Stimulated activated CD4-positive, alpha-beta T cell treated with anti-CD3 and anti-CD28 coated beads, Interleukin-2, amount 100 ng/mL, for 48 hours (primary cell): Measurements from ENCODE around the gene ANKRD2.
"Not testable (repeated sequence)": the region's sequence is repeated elsewhere in the genome, so short reads cannot be mapped to it uniquely, and the experiment has no call there.

ENCODE experiments used
- DNase-seq, 2 donors: peaks; one replicate each; pipeline ENCODE4 v3.0.0-alpha.2; 2020

ANKRD2 gene

GRCh38 chr10:97547271-97547600 lies 25.3 kb upstream of the ANKRD2 start:
- no peak for DNase-seq

DNA sequence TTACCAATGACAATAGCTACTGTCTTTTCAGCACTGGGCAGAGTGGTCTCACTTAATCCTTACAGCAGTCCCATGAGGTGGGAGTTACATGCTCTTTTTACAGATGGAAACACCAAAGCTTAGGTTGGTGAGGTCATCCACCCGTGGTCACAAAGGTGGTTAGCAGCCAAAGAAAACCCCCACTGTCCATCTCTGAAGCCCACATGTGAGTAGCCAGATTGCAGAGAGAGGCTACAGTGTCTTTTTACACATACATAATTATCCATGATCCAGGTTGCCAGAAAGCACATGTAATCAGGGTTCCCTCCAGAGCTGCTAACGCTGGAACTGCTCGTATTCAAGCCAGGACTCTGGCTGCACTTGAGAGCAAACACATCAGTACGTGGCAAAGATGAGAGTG lies 24.6 kb upstream of the ANKRD2 start:
- DNase-seq = no peak

GRCh38 chr10:97548828-97549455 lies 23.6 kb upstream of the ANKRD2 start:
- no peak for DNase-seq

DNA sequence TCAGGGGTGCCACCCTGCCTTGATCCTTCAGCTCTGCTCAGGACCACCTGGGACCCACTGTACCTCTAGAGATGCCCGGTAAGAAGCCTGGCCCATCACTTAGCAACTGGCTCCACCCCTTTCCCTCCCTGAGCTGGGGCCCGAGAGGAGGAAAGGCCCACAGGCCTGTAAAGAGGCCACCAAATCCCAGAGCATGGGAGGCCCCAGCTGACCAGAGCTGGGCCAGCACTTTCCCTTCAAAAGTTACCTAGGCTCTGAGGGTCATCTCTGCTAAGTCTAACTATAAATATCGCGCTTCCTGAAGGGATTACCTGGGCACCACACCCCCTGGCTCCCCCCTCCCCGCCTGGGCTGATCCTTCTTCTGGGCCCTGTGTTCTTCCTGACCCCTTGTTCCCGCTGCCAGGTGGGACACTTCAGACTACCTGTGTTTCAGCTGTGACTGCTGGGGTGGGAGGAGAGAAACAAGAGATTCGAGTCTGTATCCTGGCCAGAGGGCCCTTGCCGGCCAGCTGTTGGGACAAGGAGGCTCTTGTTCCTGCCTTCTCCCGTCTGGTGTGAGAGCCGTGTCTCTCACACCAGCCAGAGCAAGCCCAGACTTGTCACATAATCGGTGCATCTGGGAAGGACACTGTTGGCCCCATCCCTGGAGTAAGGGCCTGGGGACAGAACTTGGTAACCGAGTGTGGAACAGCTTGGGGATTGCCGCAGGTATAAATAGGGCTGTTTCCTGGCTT lies 22.8 kb upstream of the ANKRD2 start:
- no peak for DNase-seq

- DNase-seq = no peak
Measured at GRCh38 chr10:97550336-97551149, 22.0 kb upstream of the ANKRD2 start.

DNA sequence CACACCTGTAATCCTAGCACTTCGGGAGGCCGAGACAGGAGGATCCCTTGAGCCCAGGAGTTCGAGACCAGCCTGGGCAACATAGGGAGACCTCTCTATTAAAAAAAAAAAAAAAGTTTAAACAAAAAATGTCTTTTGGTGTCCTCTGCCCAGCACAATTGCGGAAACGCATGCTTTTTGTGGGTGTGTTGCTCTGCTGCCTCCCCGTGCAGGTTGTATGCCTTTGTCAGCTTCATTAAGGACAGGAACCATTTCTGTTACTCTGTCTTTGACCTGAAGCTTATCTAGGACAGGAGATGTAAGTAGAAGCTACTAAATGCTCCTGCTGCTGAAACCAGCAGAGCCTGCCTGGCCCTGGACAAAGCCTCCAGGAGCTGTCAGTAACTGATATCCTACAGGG lies 21.3 kb upstream of the ANKRD2 start:
- no peak for DNase-seq

GRCh38 chr10:97553575-97554031 lies 19.0 kb upstream of the ANKRD2 start:
- peak; percentile 56 to 57 for DNase-seq

GRCh38 chr10:97554336-97554735 lies 18.2 kb upstream of the ANKRD2 start:
- not testable (repeated sequence) for DNase-seq

GRCh38 chr10:97555541-97555940 lies 17.0 kb upstream of the ANKRD2 start:
- DNase-seq = not testable (repeated sequence)

DNA sequence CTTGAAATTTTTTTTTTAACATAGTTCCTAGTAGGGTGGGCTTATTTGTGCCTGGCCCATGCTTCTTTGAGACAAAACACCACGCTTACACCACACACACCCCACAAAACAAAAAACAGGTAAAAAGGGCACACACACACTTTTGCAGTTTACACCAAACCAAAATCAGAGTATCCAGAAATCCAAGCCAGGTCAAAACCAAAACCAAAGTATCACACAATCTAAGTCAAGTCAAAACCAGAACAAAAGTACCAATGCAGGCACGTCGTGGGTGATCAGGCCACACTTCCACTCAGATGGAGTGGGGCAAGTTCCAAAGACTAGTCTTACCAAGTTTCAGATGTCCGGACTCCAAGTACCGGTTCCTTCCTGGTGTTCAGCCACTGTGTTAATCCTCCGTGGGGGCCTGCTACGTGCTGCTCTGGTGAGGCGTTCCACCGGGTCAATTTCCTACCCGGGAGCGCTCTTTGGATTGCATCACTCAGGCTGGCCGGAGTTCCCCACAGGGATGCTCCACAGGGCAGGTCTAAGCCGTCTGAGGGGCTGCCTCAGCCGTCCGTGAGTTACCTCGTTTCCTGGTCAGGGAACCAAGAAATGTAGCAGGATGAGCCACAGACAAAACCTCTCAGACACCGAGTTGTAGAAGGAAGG lies 11.7 kb upstream of the ANKRD2 start:
- not testable (repeated sequence) for DNase-seq

DNA sequence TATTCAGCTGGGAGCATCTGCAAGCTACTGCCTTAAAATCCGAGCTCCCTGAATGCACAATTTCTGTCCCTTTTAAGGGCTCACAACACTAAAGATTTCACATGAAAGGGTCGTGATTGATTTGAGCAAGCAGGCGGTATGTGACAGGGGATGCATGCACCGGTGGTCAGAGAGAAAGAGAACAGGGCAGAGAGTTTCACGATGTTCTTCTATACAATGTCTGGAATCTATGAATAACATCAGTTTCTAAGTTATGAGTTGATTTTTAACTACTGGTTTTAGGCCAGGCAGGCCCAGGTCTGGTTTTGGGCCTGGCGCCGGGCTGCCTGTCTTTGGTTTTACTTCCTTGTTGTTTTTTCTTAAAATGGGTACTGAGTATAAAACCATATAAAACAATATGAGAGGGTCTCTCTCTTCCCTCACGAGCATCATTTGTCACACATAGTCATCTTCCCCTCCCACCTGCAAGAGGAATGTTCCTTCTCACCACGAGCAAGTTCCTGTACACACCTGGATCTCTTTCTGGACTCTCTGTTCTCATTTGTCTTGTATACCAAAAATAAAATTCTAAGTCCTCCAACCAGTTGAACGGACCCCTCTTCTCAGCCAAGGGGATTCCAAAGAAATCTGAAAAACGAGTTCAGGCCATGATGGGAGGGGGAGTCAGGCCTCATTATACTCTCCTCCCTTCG lies 11.0 kb upstream of the ANKRD2 start:
- not testable (repeated sequence) for DNase-seq

GRCh38 chr10:97562329-97562728 lies 10.2 kb upstream of the ANKRD2 start:
- not testable (repeated sequence) for DNase-seq

GRCh38 chr10:97563337-97563736 lies 9.2 kb upstream of the ANKRD2 start:
- DNase-seq = no peak

DNA sequence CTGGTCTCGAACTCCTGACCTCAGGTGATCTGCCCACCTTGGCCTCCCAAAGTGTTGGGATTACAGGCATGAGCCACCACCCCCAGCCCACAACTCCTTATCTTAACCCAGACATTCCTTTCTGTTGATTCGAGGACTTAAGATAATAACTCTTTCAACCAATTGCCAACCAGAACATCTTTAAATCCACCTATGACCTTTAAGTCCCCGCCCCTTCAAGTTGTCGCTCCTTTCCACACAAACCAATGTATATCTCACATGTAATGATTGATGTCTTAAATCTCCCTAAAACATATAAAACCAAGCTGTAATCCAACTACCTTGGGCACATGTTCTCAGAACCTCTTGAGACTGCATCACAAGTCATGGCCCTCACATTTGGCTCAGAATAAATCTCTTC lies 7.8 kb upstream of the ANKRD2 start:
- DNase-seq = no peak

GRCh38 chr10:97566336-97566996 lies 6.1 kb upstream of the ANKRD2 start:
- DNase-seq = no peak

DNA sequence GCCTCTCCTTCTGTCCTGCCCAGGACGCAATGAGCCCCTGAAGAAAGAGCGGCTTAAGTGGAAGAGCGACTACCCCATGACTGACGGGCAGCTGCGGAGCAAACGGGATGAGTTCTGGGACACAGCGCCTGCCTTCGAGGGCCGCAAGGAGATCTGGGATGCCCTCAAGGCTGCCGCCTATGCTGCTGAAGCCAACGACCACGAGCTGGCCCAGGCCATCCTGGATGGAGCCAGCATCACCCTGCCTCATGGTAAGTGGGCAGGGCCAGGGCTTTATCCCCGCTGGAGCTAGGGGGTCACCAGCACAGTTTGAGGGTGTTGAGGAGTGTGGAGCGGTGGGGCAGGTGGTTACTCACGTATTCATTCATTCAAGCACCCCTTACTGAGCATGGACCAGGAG lies 4.7 kb upstream of the ANKRD2 start:
- no peak for DNase-seq

DNA sequence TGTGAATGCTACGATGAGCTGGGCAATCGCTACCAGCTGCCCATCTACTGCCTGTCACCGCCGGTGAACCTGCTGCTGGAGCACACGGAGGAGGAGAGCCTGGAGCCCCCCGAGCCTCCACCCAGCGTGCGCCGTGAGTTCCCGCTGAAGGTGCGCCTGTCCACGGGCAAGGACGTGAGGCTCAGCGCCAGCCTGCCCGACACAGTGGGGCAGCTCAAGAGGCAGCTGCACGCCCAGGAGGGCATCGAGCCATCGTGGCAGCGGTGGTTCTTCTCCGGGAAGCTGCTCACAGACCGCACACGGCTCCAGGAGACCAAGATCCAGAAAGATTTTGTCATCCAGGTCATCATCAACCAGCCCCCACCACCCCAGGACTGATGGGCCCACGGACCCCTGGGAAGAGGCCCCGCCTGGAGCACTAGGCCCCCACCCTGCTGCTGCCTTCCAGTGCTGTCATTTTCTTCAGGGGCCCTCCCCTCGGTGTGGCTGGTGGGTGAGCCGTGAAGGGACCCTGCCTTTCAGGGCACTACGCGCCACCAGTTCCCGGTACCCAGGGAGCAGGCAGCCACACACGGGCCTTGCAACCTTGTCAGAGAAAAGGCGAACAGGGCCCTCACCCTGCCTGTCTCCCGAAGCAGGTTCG lies 2.3 kb upstream of the ANKRD2 start:
- no peak for DNase-seq

DNA sequence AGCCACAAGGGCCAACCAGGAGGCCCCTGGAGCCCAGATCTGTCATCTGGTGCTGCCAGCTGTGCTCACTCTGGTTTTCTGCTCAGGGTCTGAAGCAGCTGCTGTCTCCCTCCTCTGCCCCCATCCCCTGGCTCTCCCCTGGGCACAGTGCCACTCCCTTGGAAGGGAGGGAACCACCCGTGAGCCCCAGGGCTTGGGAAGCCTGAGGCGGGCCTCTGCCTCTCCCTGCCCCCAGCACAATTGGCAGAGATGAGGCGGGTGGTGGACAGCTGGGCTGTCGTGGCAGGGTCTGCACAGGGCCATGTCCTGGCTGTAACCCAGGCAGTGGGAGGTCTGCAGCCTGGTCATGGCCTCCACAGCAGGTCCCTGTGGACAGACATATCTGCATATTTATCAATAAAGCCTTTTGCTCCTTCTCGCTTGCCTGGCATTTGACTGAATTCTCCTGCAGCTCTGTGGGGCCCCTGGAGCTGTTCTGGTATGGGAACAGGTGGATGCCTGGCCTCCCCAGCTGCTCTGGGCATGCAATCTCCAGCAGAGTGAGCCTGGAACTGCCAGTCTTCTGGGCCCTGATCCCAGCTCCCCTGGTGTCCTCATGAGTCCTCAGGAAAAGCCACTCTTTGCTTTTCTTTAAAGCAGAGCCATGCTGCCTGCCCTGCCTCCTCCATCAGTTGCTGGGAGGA lies 1.6 kb upstream of the ANKRD2 start:
- no peak for DNase-seq

DNA sequence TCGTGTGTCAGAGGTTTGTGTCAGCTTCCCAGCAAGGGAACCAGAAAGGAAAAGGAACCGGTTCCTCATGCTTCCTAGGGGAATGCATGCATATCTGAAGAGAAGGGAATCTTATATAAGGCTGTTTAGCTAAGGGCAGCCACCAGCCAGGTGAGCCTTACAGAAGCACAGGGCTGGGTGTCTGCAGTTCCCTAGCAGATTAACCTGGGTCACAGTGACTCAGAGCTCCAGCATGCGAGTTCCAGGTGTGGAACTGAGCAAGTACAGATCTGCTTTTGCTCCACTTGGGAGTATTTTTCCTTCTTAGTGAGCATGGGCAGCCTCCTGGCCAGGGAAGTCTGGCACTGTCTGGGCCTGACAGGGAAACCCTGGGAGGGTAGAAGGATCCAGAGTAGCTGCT lies 957 bp upstream of the ANKRD2 start:
- no peak for DNase-seq

DNA sequence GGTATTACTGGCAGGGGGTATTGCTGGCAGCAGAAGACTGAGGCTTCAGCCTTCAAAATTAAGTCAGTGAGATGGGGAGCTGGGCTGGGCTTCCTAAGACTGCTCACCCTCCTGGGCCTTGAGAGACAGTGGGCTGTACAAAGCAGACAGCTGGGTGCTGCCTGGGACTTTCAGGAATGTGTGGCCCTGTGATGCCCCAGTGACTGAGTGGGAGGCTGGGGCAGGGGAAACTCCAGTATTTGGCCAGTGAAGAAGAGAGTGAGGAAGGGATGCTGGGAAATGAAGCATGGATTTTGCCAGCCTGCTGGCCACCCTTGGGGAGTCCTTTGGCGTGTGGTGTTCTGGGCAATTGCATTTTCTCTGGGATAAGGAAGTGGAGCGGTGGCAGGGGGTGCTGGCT lies 442 bp downstream of the ANKRD2 start:
- no peak for DNase-seq

GRCh38 chr10:97573672-97574071 lies 1.1 kb downstream of the ANKRD2 start:
- no peak for DNase-seq
